A549 (cell line): ENCODE data around the gene CERS6. TPM values are rescaled to one million over a fixed set of nuclear protein-coding genes. Genes with fewer than 3 reads are reported as not detected.

Experiments used
- ATAC-seq, 2 experiments: fragments of 200-7000 bp in 1 of 2; fragments of >200 bp in 1 of 2; cut with Nextera tagmentation in 1 of 2; cut with Tn5 transposase in 1 of 2; 3 replicates each; pipeline versions ENCODE4 v1.8.0 to v1.9.1; 2018 to 2020; ENCODE audit warnings: mild to moderate bottlenecking in 1 of 2, moderate library complexity in 1 of 2
- CTCF ChIA-PET: fragments of 300-600 bp; sonication (Branson Sonifier 250); formaldehyde crosslinking; extraction: SDS; loops from one replicate; lab custom pipeline; 2021; ENCODE audit warnings: antibody characterized with exemption, inconsistent platforms; lab: Yijun Ruan, JAX
- POLR2A ChIA-PET: fragments of 350-600 bp; formaldehyde crosslinking; extraction: SDS; loops from one replicate; lab custom pipeline; 2021; ENCODE audit warnings: antibody characterized with exemption, inconsistent platforms; lab: Yijun Ruan, JAX
- DNase-seq, 2 experiments: peaks; one replicate each; pipeline versions ENCODE4 v3.0.0 to v3.0.0-alpha.2; 2011 to 2016; ENCODE audit warnings: low read depth in 1 of 2, low spot score in 1 of 2
- FAIRE-seq: peaks from 2 replicates; lab custom pipeline; 2011; peaks lifted over from hg19 to GRCh38; lab: Jason Lieb, UNC
- H3K27ac ChIP-seq, 2 experiments: fragments of >200 bp; sonication (Bioruptor Twin); formaldehyde crosslinking; 3 replicates each; pipeline ENCODE4 v1.5.1; 2016 to 2017
- H3K4me1 ChIP-seq: fragments of >200 bp; sonication (Bioruptor Twin); formaldehyde crosslinking; 3 replicates; pipeline ENCODE4 v1.6.1; 2016
- H3K4me2 ChIP-seq: fragments of >200 bp; sonication (Bioruptor Twin); formaldehyde crosslinking; 3 replicates; pipeline ENCODE4 v1.6.1; 2016
- H3K4me3 ChIP-seq: fragments of >200 bp; sonication (Bioruptor Twin); formaldehyde crosslinking; 3 replicates; pipeline ENCODE4 v1.5.1; 2016
- H3K9me3 ChIP-seq: fragments of >200 bp; sonication (Bioruptor Twin); formaldehyde crosslinking; 3 replicates; pipeline ENCODE4 v1.6.1; 2016
- CBX2 ChIP-seq: fragments of 200-600 bp; sonication (generic); IDR thresholded peaks from 2 replicates; pipeline ENCODE4 v1.6.1; 2016; ENCODE audit warnings: low read depth, mild to moderate bottlenecking, borderline replicate concordance
- CEBPB ChIP-seq, 2 experiments: fragments of >200 bp in 1 of 2; sonication (Bioruptor Twin) in 1 of 2; formaldehyde crosslinking in 1 of 2; IDR thresholded peaks; 2 replicates each; pipeline ENCODE4 v1.6.1; 2012 to 2016
- CHD4 ChIP-seq: fragments of 200-600 bp; sonication (generic); IDR thresholded peaks from 2 replicates; pipeline ENCODE4 v1.6.1; 2016; ENCODE audit warnings: antibody characterized with exemption, mild to moderate bottlenecking, borderline replicate concordance
- E2F6 ChIP-seq: IDR thresholded peaks from 2 replicates; pipeline ENCODE4 v1.6.1; 2012; ENCODE audit warnings: low read depth, borderline replicate concordance
- EHMT2 ChIP-seq: fragments of 200-600 bp; sonication (generic); IDR thresholded peaks from 2 replicates; pipeline ENCODE4 v1.6.1; 2016; ENCODE audit warnings: antibody characterized with exemption, low read depth, mild to moderate bottlenecking, moderate library complexity
- HDAC2 ChIP-seq: fragments of 200-600 bp; sonication (generic); IDR thresholded peaks from 2 replicates; pipeline ENCODE4 v1.6.1; 2016
- HMGXB4 ChIP-seq: fragments of 250-450 bp; sonication (Bioruptor Pico); IDR thresholded peaks from 2 replicates; pipeline ENCODE4 v1.5.0; 2021; ENCODE audit warnings: mild to moderate bottlenecking, moderate library complexity, borderline replicate concordance
- JUNB ChIP-seq: fragments of >200 bp; sonication (Bioruptor Twin); formaldehyde crosslinking; IDR thresholded peaks from 2 replicates; pipeline ENCODE4 v1.6.1; 2016
- MAX ChIP-seq: IDR thresholded peaks from 2 replicates; pipeline ENCODE4 v1.6.1; 2012
- MAZ ChIP-seq: fragments of 150-350 bp; IDR thresholded peaks from 2 replicates; pipeline ENCODE4 v1.6.1; 2014; ENCODE audit warnings: antibody characterized with exemption, low read depth, low read length, borderline replicate concordance
- RAD21 ChIP-seq, 2 experiments: fragments of >200 bp in 1 of 2; sonication (Bioruptor Twin) in 1 of 2; formaldehyde crosslinking in 1 of 2; IDR thresholded peaks in 1 of 2; conservative IDR thresholded peaks in 1 of 2; 2 replicates in 1 of 2; 3 replicates in 1 of 2; pipeline ENCODE4 v1.6.1; 2012 to 2018; ENCODE audit warnings: inconsistent platforms in 1 of 2
- RARB ChIP-seq: fragments of 250-450 bp; sonication (Bioruptor Pico); IDR thresholded peaks from 2 replicates; pipeline ENCODE4 v1.8.0; 2021; ENCODE audit warnings: mild to moderate bottlenecking, moderate library complexity
- SMC3 ChIP-seq: fragments of >200 bp; sonication (Bioruptor Twin); formaldehyde crosslinking; IDR thresholded peaks from 3 replicates; pipeline ENCODE4 v1.6.1; 2018; ENCODE audit warnings: inconsistent platforms
- TFCP2L1 ChIP-seq: fragments of 250-450 bp; sonication (Bioruptor Pico); IDR thresholded peaks from 2 replicates; pipeline ENCODE4 v1.5.0; 2021; ENCODE audit warnings: mild to moderate bottlenecking
- TP53 ChIP-seq: fragments of 250-450 bp; sonication (Bioruptor Pico); IDR thresholded peaks from 2 replicates; pipeline ENCODE4 v1.5.0; 2021; ENCODE audit warnings: mild to moderate bottlenecking, moderate library complexity
- ZNF302 ChIP-seq: fragments of 250-450 bp; sonication (Bioruptor Pico); IDR thresholded peaks from 2 replicates; pipeline ENCODE4 v1.9.0; 2021; ENCODE audit warnings: inconsistent platforms, mild to moderate bottlenecking, moderate library complexity
- WGBS: methylation state at CpG from one replicate; pipeline ENCODE4 v1.1.6; 2017; ENCODE audit errors: missing lambda C conversion rate; 5-methylcytosine and 5-hydroxymethylcytosine counted together
- polyA plus RNA-seq, 4 experiments: library from polyadenylated mRNA; depleted of rRNA in 3 of 4; stranded (reverse); fragments of >200 nt; fragmentation: RNase III in 1 of 4; extraction: RNeasy Plus Mini Kit Qiagen cat#74134 plus additional on column Dnase treatment in 1 of 4; gene quantifications; 2 replicates in 3 of 4; 3 replicates in 1 of 4; pipeline ENCODE4 v1.2.3, GENCODE V29; 2011 to 2017
- TF ChIP-seq, protein P1 (sequence below): IDR thresholded peaks from 2 replicates; pipeline ENCODE4 v1.6.1; 2012
- TF ChIP-seq, protein P2 (sequence below): fragments of >200 bp; sonication (Bioruptor Twin); formaldehyde crosslinking; IDR thresholded peaks from 3 replicates; pipeline ENCODE4 v1.6.1; 2016
- TF ChIP-seq, protein P3 (sequence below): fragments of 200-600 bp; sonication (generic); IDR thresholded peaks from 2 replicates; pipeline ENCODE4 v1.6.1; 2016; ENCODE audit warnings: antibody characterized with exemption, mild to moderate bottlenecking, moderate library complexity
- TF ChIP-seq, protein P4 (sequence below): fragments of 150-350 bp; IDR thresholded peaks from 2 replicates; pipeline ENCODE4 v1.6.1; 2014; ENCODE audit warnings: low read depth, mild to moderate bottlenecking, low read length

The CERS6 gene
- polyA plus RNA-seq, 2 of the 4 experiments (the other 2 are of a cell fraction), result 12.0 to 16.9 TPM

GRCh38 chr2:168538133-168538532 lies 82.1 kb downstream of the CERS6 start:
- TF ChIP-seq ZNF302 (CRISPR knock-in tag) (no peak), SMC3 (no peak), TFCP2L1 (CRISPR knock-in tag) (no peak), RAD21 (conservative IDR thresholded peaks at IDR 0.05 in 1 of 2, IDR thresholded peaks at IDR 0.05 in 1 of 2) (no peak), JUNB (no peak), HMGXB4 (CRISPR knock-in tag) (no peak), RARB (CRISPR knock-in tag) (no peak), CHD4 (no peak), CEBPB (IDR thresholded peaks at IDR 0.05) (no peak), MAZ (no peak), E2F6 (no peak), HDAC2 (no peak), MAX (no peak), EHMT2 (no peak), CBX2 (no peak), TP53 (no peak)
- TF ChIP-seq, protein P1, sequence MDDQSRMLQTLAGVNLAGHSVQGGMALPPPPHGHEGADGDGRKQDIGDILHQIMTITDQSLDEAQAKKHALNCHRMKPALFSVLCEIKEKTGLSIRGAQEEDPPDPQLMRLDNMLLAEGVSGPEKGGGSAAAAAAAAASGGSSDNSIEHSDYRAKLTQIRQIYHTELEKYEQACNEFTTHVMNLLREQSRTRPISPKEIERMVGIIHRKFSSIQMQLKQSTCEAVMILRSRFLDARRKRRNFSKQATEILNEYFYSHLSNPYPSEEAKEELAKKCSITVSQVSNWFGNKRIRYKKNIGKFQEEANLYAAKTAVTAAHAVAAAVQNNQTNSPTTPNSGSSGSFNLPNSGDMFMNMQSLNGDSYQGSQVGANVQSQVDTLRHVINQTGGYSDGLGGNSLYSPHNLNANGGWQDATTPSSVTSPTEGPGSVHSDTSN, result no peak
- TF ChIP-seq, protein P2, sequence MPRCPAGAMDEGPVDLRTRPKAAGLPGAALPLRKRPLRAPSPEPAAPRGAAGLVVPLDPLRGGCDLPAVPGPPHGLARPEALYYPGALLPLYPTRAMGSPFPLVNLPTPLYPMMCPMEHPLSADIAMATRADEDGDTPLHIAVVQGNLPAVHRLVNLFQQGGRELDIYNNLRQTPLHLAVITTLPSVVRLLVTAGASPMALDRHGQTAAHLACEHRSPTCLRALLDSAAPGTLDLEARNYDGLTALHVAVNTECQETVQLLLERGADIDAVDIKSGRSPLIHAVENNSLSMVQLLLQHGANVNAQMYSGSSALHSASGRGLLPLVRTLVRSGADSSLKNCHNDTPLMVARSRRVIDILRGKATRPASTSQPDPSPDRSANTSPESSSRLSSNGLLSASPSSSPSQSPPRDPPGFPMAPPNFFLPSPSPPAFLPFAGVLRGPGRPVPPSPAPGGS, result no peak
- TF ChIP-seq, protein P3, sequence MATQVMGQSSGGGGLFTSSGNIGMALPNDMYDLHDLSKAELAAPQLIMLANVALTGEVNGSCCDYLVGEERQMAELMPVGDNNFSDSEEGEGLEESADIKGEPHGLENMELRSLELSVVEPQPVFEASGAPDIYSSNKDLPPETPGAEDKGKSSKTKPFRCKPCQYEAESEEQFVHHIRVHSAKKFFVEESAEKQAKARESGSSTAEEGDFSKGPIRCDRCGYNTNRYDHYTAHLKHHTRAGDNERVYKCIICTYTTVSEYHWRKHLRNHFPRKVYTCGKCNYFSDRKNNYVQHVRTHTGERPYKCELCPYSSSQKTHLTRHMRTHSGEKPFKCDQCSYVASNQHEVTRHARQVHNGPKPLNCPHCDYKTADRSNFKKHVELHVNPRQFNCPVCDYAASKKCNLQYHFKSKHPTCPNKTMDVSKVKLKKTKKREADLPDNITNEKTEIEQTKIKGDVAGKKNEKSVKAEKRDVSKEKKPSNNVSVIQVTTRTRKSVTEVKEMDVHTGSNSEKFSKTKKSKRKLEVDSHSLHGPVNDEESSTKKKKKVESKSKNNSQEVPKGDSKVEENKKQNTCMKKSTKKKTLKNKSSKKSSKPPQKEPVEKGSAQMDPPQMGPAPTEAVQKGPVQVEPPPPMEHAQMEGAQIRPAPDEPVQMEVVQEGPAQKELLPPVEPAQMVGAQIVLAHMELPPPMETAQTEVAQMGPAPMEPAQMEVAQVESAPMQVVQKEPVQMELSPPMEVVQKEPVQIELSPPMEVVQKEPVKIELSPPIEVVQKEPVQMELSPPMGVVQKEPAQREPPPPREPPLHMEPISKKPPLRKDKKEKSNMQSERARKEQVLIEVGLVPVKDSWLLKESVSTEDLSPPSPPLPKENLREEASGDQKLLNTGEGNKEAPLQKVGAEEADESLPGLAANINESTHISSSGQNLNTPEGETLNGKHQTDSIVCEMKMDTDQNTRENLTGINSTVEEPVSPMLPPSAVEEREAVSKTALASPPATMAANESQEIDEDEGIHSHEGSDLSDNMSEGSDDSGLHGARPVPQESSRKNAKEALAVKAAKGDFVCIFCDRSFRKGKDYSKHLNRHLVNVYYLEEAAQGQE, result no peak
- TF ChIP-seq, protein P4, sequence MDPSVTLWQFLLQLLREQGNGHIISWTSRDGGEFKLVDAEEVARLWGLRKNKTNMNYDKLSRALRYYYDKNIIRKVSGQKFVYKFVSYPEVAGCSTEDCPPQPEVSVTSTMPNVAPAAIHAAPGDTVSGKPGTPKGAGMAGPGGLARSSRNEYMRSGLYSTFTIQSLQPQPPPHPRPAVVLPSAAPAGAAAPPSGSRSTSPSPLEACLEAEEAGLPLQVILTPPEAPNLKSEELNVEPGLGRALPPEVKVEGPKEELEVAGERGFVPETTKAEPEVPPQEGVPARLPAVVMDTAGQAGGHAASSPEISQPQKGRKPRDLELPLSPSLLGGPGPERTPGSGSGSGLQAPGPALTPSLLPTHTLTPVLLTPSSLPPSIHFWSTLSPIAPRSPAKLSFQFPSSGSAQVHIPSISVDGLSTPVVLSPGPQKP, result no peak
- POLR2A ChIA-PET, result no interaction called here
- ATAC-seq, result peak in 1 of 2 experiments; percentile 34; a peak in 1 of 6 replicates
- no peak overlapping the region for H3K27ac ChIP-seq
- H3K4me1 ChIP-seq, result peaks cover 21% of the 10 kb centered on the region
- H3K4me3 ChIP-seq, result no peak overlapping the region
- no peak for DNase-seq
- H3K9me3 ChIP-seq, result no peaks in the 10 kb centered on the region
- 90% methylated on average over 1 of the region's 1 CpG for WGBS
- CTCF ChIA-PET, result interaction anchor here (0.5 to 0.8 kb wide), 3 partner anchors 12 to 354 kb away, joined by 3 to 4 read pairs (median 3); no protein-coding TSS in a partner anchor
- no peak overlapping the region for H3K4me2 ChIP-seq
- FAIRE-seq, result no peak
